Measurements from ENCODE around the gene ARID2.

ARID2 gene

GRCh38 chr12:45863332-45863731, 133.8 kb downstream of the ARID2 start:
- no peak for DNase-seq

- DNase-seq = no peak
Observed at GRCh38 chr12:45866299-45866698, 136.8 kb downstream of the ARID2 start.

- DNase-seq = no peak
Observed at GRCh38 chr12:45872446-45872845, 142.9 kb downstream of the ARID2 start.

- no peak for DNase-seq
Observed at GRCh38 chr12:45877069-45877468, 147.6 kb downstream of the ARID2 start.

GRCh38 chr12:45878630-45879255, 149.2 kb downstream of the ARID2 start:
- no peak for DNase-seq

GRCh38 chr12:45879363-45879895, 149.9 kb downstream of the ARID2 start:
- no peak for DNase-seq

- no peak for DNase-seq
Observed at GRCh38 chr12:45880533-45880932, 151.0 kb downstream of the ARID2 start.

GRCh38 chr12:45883187-45883586, 153.7 kb downstream of the ARID2 start:
- DNase-seq = no peak

- no peak for DNase-seq
Observed at GRCh38 chr12:45886685-45887084, 157.2 kb downstream of the ARID2 start.

- DNase-seq = no peak
Observed at GRCh38 chr12:45887544-45887943, 158.0 kb downstream of the ARID2 start.

GRCh38 chr12:45890276-45890675, 160.8 kb downstream of the ARID2 start:
- DNase-seq = no peak

GRCh38 chr12:45893240-45893639, 163.7 kb downstream of the ARID2 start:
- no peak for DNase-seq

GRCh38 chr12:45895961-45896360, 166.5 kb downstream of the ARID2 start:
- no peak for DNase-seq

- no peak for DNase-seq
Observed at GRCh38 chr12:45898094-45898493, 168.6 kb downstream of the ARID2 start.

- no peak for DNase-seq
Observed at GRCh38 chr12:45907955-45908354, 178.4 kb downstream of the ARID2 start.

- no peak for DNase-seq
Observed at GRCh38 chr12:45909041-45909713, 179.7 kb downstream of the ARID2 start.

GRCh38 chr12:45912774-45913173, 183.3 kb downstream of the ARID2 start:
- DNase-seq = no peak

GRCh38 chr12:45913631-45914030, 184.1 kb downstream of the ARID2 start:
- DNase-seq = no peak

- no peak for DNase-seq
Observed at GRCh38 chr12:45914090-45914489, 184.6 kb downstream of the ARID2 start.

- DNase-seq = no peak
Observed at GRCh38 chr12:45915405-45915804, 185.9 kb downstream of the ARID2 start.

GRCh38 chr12:45918818-45919217, 189.3 kb downstream of the ARID2 start:
- DNase-seq = no peak

GRCh38 chr12:45928309-45928708, 198.8 kb downstream of the ARID2 start:
- no peak for DNase-seq

- DNase-seq = no peak
Observed at GRCh38 chr12:45930369-45930768, 200.9 kb downstream of the ARID2 start.

GRCh38 chr12:45933504-45933903, 204.0 kb downstream of the ARID2 start:
- no peak for DNase-seq

- DNase-seq = no peak
Observed at GRCh38 chr12:45934956-45935355, 205.4 kb downstream of the ARID2 start.
